ENCODE data around the gene LYPLAL1. TPM values are rescaled to one million over a fixed set of nuclear protein-coding genes. Genes with fewer than 3 reads are reported as not detected.

Gene LYPLAL1
- total RNA-seq, 1 experiment from 2014 or later: 41.3 TPM

DNA sequence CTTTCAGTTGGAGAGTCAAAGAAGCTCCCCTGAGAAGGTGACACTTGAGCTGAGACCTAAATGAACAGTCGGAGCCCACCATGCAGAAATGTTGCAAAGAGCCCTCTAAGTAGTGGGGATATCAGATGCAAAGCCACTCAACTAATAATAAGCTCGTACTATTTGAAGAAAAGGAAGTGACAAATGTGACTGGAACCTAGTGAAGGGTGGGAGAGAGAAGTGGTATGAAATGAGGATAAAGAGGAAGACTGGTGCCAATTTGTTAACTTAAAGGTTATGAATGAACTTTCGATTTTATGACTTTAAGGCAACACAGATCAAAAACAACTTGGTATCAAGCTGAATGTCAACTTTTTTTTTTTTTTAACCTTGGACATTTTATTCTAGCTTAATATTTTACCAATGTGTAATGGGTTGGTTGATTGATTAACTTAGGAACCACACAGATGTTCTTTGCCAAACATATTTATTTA, 14.7 kb downstream of the LYPLAL1 start:
- no peaks in the 10 kb centered on the region for H3K27me3 ChIP-seq (ENCODE audit: control insufficient read depth, insufficient read depth, low read length)
- TF ChIP-seq SIN3A (IDR thresholded peaks at IDR 0.05; ENCODE audit: borderline replicate concordance, insufficient read depth, low read depth, low read length) (no peak), TCF7L2 (IDR thresholded peaks at IDR 0.05; ENCODE audit: low read depth, low read length) (no peak), POLR2AphosphoS5 (IDR thresholded peaks at IDR 0.05; ENCODE audit: low read depth, low read length) (no peak)
- TF ChIP-seq, protein P1, sequence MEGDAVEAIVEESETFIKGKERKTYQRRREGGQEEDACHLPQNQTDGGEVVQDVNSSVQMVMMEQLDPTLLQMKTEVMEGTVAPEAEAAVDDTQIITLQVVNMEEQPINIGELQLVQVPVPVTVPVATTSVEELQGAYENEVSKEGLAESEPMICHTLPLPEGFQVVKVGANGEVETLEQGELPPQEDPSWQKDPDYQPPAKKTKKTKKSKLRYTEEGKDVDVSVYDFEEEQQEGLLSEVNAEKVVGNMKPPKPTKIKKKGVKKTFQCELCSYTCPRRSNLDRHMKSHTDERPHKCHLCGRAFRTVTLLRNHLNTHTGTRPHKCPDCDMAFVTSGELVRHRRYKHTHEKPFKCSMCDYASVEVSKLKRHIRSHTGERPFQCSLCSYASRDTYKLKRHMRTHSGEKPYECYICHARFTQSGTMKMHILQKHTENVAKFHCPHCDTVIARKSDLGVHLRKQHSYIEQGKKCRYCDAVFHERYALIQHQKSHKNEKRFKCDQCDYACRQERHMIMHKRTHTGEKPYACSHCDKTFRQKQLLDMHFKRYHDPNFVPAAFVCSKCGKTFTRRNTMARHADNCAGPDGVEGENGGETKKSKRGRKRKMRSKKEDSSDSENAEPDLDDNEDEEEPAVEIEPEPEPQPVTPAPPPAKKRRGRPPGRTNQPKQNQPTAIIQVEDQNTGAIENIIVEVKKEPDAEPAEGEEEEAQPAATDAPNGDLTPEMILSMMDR (IDR thresholded peaks at IDR 0.05): no peak
- TF ChIP-seq, protein P2, sequence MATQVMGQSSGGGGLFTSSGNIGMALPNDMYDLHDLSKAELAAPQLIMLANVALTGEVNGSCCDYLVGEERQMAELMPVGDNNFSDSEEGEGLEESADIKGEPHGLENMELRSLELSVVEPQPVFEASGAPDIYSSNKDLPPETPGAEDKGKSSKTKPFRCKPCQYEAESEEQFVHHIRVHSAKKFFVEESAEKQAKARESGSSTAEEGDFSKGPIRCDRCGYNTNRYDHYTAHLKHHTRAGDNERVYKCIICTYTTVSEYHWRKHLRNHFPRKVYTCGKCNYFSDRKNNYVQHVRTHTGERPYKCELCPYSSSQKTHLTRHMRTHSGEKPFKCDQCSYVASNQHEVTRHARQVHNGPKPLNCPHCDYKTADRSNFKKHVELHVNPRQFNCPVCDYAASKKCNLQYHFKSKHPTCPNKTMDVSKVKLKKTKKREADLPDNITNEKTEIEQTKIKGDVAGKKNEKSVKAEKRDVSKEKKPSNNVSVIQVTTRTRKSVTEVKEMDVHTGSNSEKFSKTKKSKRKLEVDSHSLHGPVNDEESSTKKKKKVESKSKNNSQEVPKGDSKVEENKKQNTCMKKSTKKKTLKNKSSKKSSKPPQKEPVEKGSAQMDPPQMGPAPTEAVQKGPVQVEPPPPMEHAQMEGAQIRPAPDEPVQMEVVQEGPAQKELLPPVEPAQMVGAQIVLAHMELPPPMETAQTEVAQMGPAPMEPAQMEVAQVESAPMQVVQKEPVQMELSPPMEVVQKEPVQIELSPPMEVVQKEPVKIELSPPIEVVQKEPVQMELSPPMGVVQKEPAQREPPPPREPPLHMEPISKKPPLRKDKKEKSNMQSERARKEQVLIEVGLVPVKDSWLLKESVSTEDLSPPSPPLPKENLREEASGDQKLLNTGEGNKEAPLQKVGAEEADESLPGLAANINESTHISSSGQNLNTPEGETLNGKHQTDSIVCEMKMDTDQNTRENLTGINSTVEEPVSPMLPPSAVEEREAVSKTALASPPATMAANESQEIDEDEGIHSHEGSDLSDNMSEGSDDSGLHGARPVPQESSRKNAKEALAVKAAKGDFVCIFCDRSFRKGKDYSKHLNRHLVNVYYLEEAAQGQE (IDR thresholded peaks at IDR 0.05; ENCODE audit: insufficient read depth in 1 of 2, low read depth in 2 of 2, low read length in 1 of 2): no peak
- ChIA-PET CTCF (no interaction called here), POLR2A (no interaction called here)
- BruUV-seq (replicated peaks): no TSS peak
- in situ Hi-C loops (cut with HindIII; ENCODE audit: low pct_unique_long_range_greater_than_20kb, low sequenced_read_pairs): no loop called here
- peaks cover 4% of the 10 kb centered on the region; the same call in 1 of the 2 replicates for H3K36me3 ChIP-seq (ENCODE audit: control insufficient read depth, insufficient read depth, low read length)
- no peak overlapping the region; the same call in 1 of the 2 replicates for H3K27ac ChIP-seq (ENCODE audit: low read length)
- DNase-seq (ENCODE audit: low read depth, low spot score): no peak
- H3K4me1 ChIP-seq (ENCODE audit: control insufficient read depth, insufficient read depth, low read length): peaks cover 6% of the 10 kb centered on the region
- H3K9me3 ChIP-seq (ENCODE audit: control insufficient read depth, insufficient read depth, low read depth, low read length): no peaks in the 10 kb centered on the region
- intact Hi-C loops (cut with micrococcal nuclease; ENCODE audit: unreplicated experiment): no loop called here
- H3K4me3 ChIP-seq (ENCODE audit: low read depth in 2 of 2, low read length in 2 of 2): no peak overlapping the region
- no peak for ATAC-seq

DNA sequence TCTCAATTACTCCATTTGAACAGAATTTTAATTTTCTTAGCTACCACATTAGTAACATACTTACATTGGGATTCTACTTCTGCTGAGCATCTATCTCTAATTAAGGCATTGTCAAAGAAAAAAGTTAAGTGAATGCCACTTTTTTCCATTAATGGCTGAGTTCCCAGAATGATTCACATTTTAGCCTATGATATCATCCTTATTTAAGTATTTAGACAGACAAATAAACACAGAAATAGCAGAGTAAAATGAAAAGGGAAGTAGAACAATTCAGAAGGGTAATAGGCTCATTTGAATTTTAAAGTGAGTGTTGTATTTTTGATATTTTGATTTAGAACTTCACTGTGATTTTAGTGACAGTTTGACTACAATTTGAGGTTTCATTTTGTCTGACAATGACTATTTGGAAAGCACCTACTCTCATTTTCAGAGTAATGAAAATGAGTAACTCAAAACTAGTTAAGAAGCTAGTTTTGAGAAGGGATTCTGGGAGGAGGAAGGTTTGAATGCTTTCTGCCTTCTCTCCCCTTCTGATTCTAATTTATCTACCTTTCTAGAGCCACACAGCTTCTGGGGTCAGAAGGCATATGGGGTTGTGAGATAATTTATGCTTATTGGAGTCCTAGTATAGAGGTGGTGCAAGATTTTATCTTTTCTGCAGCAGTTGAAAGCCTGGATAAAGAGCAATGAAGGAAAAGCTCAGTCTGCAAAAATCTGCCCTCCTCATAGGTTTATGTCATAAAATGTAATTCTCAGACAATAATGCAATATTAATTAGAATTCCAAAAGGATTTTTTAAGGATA, 15.5 kb downstream of the LYPLAL1 start:
- in situ Hi-C loops (cut with HindIII; ENCODE audit: low pct_unique_long_range_greater_than_20kb, low sequenced_read_pairs) (no loop called here), intact Hi-C loops (cut with micrococcal nuclease; ENCODE audit: unreplicated experiment) (no loop called here)
- Histone ChIP-seq H3K9me3 (ENCODE audit: control insufficient read depth, insufficient read depth, low read depth, low read length) (no peaks in the 10 kb centered on the region), H3K4me1 (ENCODE audit: control insufficient read depth, insufficient read depth, low read length) (peaks cover 6% of the 10 kb centered on the region), H3K36me3 (ENCODE audit: control insufficient read depth, insufficient read depth, low read length) (peaks cover 2% of the 10 kb centered on the region; the same call in 1 of the 2 replicates), H3K4me3 (ENCODE audit: low read depth in 2 of 2, low read length in 2 of 2) (no peak overlapping the region), H3K27me3 (ENCODE audit: control insufficient read depth, insufficient read depth, low read length) (no peaks in the 10 kb centered on the region), H3K27ac (ENCODE audit: low read length) (peak overlapping the region; percentile 48; the same call in 1 of the 2 replicates)
- no TSS peak for BruUV-seq (replicated peaks)
- ChIA-PET POLR2A (no interaction called here), CTCF (no interaction called here)
- DNase-seq (ENCODE audit: low read depth, low spot score) (no peak), ATAC-seq (no peak)
- TF ChIP-seq POLR2AphosphoS5 (IDR thresholded peaks at IDR 0.05; ENCODE audit: low read depth, low read length): no peak
- TF ChIP-seq, protein P2 (IDR thresholded peaks at IDR 0.05; ENCODE audit: insufficient read depth in 1 of 2, low read depth in 2 of 2, low read length in 1 of 2): no peak
- TF ChIP-seq, protein P1 (IDR thresholded peaks at IDR 0.05): no peak
- no peak for TF ChIP-seq TCF7L2 (IDR thresholded peaks at IDR 0.05; ENCODE audit: low read depth, low read length)
- TF ChIP-seq SIN3A (IDR thresholded peaks at IDR 0.05; ENCODE audit: borderline replicate concordance, insufficient read depth, low read depth, low read length): no peak
